ENCODE data around the gene PAXIP1. TPM values are rescaled to one million over a fixed set of nuclear protein-coding genes. Genes with fewer than 3 reads are reported as not detected.

PAXIP1 gene
- total RNA-seq, 2 experiments from 2014 or later: 27.6 to 31.4 TPM

DNA sequence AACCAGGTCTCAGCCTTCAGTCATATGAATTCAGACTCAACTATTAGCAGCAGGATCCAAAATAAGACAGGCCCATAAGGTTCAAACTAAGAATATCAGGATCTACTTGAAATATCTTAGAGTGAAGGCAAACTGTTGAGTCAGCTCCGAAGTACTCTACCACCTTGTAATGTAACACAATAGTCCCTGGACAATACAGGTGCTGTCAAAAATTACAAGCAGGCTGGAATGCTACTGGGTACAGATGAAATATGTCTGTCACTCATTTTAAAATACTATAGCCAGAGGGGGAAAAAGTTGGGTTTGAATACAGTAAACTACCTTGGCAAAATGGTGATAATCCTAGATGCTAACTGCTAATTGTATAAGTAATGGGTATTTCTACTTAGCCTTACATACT, 6.8 kb downstream of the PAXIP1 start:
- ChIA-PET POLR2A (no interaction called here), CTCF (interaction anchor here (0.6 to 1.9 kb wide), 2 partner anchors 12 to 13 kb away, joined by 4 to 5 read pairs; no protein-coding TSS in a partner anchor)
- no peak overlapping the region for H3K27ac Mint-ChIP-seq
- no peaks in the 10 kb centered on the region for H3K9me3 Mint-ChIP-seq (ENCODE audit: low read depth)
- ATAC-seq (no peak), DNase-seq (no peak)
- H3K27me3 Mint-ChIP-seq: no peaks in the 10 kb centered on the region
- peaks cover 44% of the 10 kb centered on the region for H3K36me3 Mint-ChIP-seq (ENCODE audit: low read depth)
- H3K4me3 Mint-ChIP-seq: no peak overlapping the region
- intact Hi-C loops (cut with DNase I, micrococcal nuclease): no loop called here
- no peaks in the 10 kb centered on the region for H3K4me1 Mint-ChIP-seq

DNA sequence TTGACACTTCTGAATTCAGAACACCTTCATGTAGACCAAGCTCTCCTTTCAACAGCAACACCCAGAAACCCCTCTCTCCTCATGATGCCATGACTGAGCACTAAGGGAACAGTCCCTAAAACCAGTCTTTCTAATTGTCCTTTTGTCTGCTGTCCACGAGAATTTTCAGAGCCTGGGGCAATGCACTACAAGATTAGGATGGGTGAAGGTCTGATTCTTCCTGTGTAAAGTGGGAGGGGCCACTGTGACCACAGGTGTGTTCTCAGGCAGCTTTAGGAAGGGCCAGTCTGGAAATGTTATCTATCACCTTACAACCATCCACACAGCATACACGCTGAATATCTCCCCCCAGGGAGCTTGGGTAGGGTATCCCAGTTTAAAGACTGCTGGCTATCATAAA, 7.9 kb downstream of the PAXIP1 start:
- ATAC-seq: no peak

DNA sequence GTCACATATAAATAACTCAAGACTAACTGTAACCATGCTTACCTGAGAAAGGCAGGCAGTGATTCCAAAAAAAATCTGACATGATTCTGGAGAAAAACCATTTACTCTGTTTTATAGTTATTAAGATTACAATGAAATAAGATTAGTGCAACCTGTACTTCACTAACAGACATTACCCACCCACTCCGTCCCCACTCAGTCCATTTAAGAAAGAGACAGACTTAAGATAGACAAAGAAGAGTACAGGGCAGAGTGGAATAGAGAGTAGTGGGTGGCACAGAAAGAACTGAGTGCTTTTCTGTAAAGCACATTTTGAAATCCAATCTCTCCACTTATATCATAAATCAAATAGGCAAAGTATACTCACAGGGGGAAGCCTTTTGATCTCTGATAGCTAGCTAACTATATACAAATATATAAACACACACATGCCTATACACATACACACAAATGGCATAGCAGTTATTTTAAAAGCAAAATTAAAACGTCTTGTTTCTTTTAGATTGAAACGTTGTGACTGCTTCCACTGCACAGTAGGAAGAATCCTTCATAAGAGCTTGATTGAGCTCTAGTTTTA, 11.9 kb downstream of the PAXIP1 start:
- ATAC-seq (no peak), DNase-seq (no peak)
- Mint-ChIP-seq H3K27ac (no peak overlapping the region), H3K36me3 (ENCODE audit: low read depth) (peaks cover 51% of the 10 kb centered on the region), H3K9me3 (ENCODE audit: low read depth) (no peaks in the 10 kb centered on the region), H3K4me1 (peaks cover 2% of the 10 kb centered on the region), H3K27me3 (no peaks in the 10 kb centered on the region), H3K4me3 (no peak overlapping the region)
- intact Hi-C loops (cut with DNase I, micrococcal nuclease): no loop called here
- ChIA-PET POLR2A (interaction anchor here (0.7 kb wide), 1 partner anchor 25 kb away, joined by 3 read pairs; no protein-coding TSS in a partner anchor), CTCF (interaction anchor here (0.7 to 2.5 kb wide), 5 partner anchors 9 to 84 kb away, joined by 3 to 6 read pairs (median 4); no protein-coding TSS in a partner anchor)

More for the DNA sequence above, 7.9 kb downstream of the PAXIP1 start:
- Mint-ChIP-seq H3K36me3 (ENCODE audit: low read depth) (peaks cover 52% of the 10 kb centered on the region), H3K27ac (no peak overlapping the region), H3K27me3 (no peaks in the 10 kb centered on the region), H3K4me1 (no peaks in the 10 kb centered on the region), H3K9me3 (ENCODE audit: low read depth) (no peaks in the 10 kb centered on the region), H3K4me3 (no peak overlapping the region)
- intact Hi-C loops (cut with DNase I, micrococcal nuclease): no loop called here
- no peak for DNase-seq
- POLR2A ChIA-PET: no interaction called here
- CTCF ChIA-PET: interaction anchor here (0.7 kb wide), 1 partner anchor 71 kb away, joined by 3 read pairs; no protein-coding TSS in a partner anchor

DNA sequence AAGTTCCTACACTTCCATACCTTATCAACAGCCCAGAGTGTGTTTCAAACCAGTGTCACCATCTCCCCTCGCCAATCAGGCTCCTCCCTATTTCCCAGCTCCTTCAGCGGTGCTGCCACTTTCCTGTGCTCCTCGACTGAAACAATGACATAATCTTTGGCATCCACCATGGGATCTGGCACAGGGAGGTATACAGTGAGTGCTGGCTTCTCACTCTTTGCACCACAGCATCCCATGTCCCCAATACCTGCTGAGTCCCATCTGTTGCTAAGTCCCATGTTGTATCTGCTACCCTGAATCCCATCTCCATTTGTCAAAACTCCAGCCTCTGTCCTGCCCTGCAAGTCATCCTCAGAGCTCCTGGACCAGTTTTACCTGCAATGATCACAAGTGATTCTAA, 15.4 kb downstream of the PAXIP1 start:
- DNase-seq: no peak
- Mint-ChIP-seq H3K36me3 (ENCODE audit: low read depth) (peaks cover 33% of the 10 kb centered on the region), H3K27ac (no peak overlapping the region), H3K9me3 (ENCODE audit: low read depth) (no peaks in the 10 kb centered on the region), H3K4me3 (no peak overlapping the region), H3K4me1 (peaks cover 2% of the 10 kb centered on the region), H3K27me3 (no peaks in the 10 kb centered on the region)
- ChIA-PET CTCF (interaction anchor here (0.9 kb wide), 1 partner anchor 32 kb away, joined by 4 read pairs; no protein-coding TSS in a partner anchor), POLR2A (no interaction called here)
- no peak for ATAC-seq
- intact Hi-C loops (cut with DNase I, micrococcal nuclease): no loop called here

DNA sequence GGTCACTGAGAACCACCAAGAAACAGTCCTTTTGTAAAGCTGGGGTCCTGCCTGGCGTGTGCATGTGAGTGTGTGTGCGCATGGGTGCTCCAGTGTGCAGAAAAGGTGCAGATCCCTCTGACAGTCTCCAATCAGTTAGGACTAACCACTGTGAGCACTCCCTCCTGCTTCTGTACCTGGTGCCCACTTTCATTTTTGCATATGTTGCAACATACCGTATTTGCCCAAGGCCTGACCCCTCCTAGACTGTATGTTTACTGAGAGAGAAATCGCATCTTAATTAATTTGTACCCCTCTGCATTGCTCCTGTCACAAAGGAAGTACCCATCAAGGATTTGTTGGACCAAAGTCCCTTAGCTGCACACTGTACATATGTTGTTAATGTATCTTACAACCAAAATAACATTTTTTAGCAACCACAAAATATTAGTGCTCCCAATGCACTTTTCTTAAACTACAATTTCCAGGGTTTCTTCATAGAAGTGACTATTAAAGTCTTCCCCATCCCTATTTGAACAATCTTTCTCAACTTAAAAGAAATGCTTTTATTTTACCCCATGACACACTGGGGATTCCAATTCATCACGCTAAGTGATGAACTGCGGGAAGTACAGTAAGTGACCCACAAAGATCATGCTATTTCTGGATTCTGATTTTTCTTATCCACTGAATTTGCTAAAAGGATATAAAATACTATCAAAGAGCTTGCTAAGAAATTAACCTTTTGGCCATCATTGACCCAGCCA, 16.6 kb downstream of the PAXIP1 start:
- ATAC-seq: no peak
- POLR2A ChIA-PET: no interaction called here

DNA sequence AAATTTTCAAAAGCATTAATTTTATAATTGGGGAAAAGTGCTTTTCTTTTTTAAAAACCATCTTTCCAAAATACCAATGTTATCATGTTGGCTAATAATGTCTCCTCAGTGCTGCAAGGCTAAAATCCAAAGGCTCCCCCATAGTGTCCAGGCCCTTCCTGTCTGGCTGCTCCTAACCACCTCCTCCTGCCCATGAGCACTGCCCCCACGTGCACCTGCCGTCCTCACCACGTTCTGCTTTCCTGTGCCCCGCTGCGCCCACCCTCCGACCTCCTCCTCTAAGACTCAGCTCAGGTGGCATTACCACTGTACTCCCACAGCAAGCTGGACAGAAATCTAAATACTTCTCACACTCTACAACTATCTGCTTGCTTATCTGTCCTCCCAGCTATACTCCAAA, 17.7 kb downstream of the PAXIP1 start:
- Mint-ChIP-seq H3K27me3 (no peaks in the 10 kb centered on the region), H3K4me1 (peaks cover 2% of the 10 kb centered on the region), H3K27ac (no peak overlapping the region), H3K9me3 (ENCODE audit: low read depth) (no peaks in the 10 kb centered on the region), H3K36me3 (ENCODE audit: low read depth) (peaks cover 27% of the 10 kb centered on the region), H3K4me3 (no peak overlapping the region)
- ChIA-PET POLR2A (no interaction called here), CTCF (interaction anchor here (3.5 kb wide), 1 partner anchor 33 kb away, joined by 11 read pairs; no protein-coding TSS in a partner anchor)
- no peak for DNase-seq
- no peak for ATAC-seq
- intact Hi-C loops (cut with DNase I, micrococcal nuclease): no loop called here

More for the DNA sequence above, 16.6 kb downstream of the PAXIP1 start:
- no peaks in the 10 kb centered on the region for H3K9me3 Mint-ChIP-seq (ENCODE audit: low read depth)
- peaks cover 28% of the 10 kb centered on the region for H3K36me3 Mint-ChIP-seq (ENCODE audit: low read depth)
- H3K27me3 Mint-ChIP-seq: no peaks in the 10 kb centered on the region
- H3K27ac Mint-ChIP-seq: no peak overlapping the region
- DNase-seq: no peak
- H3K4me3 Mint-ChIP-seq: no peak overlapping the region
- CTCF ChIA-PET: no interaction called here
- peaks cover 2% of the 10 kb centered on the region for H3K4me1 Mint-ChIP-seq
- intact Hi-C loops (cut with DNase I, micrococcal nuclease): no loop called here

DNA sequence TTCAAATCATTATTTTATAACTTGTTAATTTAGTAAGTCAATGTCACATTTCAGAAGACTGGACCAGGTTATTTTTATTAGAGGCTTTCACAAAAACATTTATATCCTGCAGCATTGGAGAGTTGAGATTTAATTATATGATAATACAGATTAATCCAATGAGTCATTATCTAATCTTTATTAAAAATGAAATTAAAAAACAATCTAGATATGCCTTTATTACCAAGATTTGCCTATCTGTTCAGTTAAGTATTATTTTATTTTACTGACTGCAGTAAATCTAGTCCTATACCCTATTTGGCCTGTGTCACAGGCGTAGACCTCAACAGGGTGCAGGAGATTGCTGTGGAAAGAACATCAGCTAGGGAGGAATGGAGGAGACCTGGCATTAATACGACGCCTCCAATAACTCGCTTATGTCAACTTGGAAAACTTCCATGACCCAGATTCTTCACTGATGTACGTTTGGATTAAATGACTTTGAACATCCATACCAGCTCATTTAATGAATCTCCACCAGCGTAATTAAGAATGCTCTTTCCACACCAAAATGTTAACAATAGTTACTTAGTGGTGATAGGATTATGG, 18.2 kb downstream of the PAXIP1 start:
- no peak overlapping the region for H3K4me3 Mint-ChIP-seq
- ChIA-PET POLR2A (no interaction called here), CTCF (interaction anchor here (1.0 to 3.5 kb wide), 2 partner anchors 16 to 32 kb away, joined by 3 to 11 read pairs; no protein-coding TSS in a partner anchor)
- H3K9me3 Mint-ChIP-seq (ENCODE audit: low read depth): no peaks in the 10 kb centered on the region
- H3K27ac Mint-ChIP-seq: no peak overlapping the region
- H3K27me3 Mint-ChIP-seq: no peaks in the 10 kb centered on the region
- intact Hi-C loops (cut with DNase I, micrococcal nuclease): no loop called here
- H3K4me1 Mint-ChIP-seq: peaks cover 2% of the 10 kb centered on the region
- ATAC-seq (no peak), DNase-seq (no peak)
- peaks cover 27% of the 10 kb centered on the region for H3K36me3 Mint-ChIP-seq (ENCODE audit: low read depth)

DNA sequence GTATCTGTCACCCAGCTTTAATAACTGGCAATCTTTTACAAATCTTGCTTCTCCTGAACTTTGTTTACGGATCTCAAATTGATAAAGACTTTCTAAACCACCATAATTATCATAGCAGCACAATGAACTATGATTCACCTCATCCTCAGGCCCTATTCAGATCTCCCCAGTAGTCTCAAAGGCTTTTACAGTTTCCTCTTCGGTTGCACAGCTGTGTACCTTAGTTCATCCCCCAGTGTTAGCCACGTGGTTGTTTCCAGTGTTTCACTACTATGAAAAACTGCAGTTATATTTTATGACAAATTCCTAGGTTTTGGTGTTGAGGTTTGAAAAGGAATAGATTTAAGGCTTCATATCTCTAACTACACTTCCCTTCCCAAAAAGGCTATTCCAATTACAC, 24.9 kb downstream of the PAXIP1 start:
- no peaks in the 10 kb centered on the region for H3K27me3 Mint-ChIP-seq
- no peak overlapping the region for H3K27ac Mint-ChIP-seq
- peaks cover 6% of the 10 kb centered on the region for H3K4me1 Mint-ChIP-seq
- DNase-seq (no peak), ATAC-seq (no peak)
- intact Hi-C loops (cut with DNase I, micrococcal nuclease): no loop called here
- peaks cover 42% of the 10 kb centered on the region for H3K36me3 Mint-ChIP-seq (ENCODE audit: low read depth)
- no peak overlapping the region for H3K4me3 Mint-ChIP-seq
- ChIA-PET CTCF (interaction anchor here (1.1 to 1.3 kb wide), 2 partner anchors 14 to 19 kb away, joined by 3 to 4 read pairs; no protein-coding TSS in a partner anchor), POLR2A (no interaction called here)
- H3K9me3 Mint-ChIP-seq (ENCODE audit: low read depth): no peaks in the 10 kb centered on the region

DNA sequence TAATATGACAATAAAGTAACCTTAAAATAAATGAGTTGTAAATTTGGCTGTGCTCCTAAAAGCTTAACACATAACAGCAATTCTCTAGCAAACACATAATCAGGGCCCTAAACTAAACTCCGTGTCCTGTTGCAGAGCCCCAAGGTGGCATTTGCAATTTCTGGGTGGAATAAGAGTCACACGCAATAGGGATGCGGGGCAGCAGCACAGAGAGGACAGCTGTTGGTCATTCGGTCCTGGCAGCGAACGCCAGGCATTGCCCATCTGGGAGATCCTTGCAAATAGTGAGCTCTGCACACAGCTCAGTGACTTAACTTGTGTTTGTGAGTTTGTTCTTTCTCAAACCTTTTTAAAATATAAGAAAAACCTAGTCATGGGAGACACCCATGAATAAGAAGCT, 25.7 kb downstream of the PAXIP1 start:
- H3K4me3 Mint-ChIP-seq: no peak overlapping the region
- peaks cover 47% of the 10 kb centered on the region for H3K36me3 Mint-ChIP-seq (ENCODE audit: low read depth)
- intact Hi-C loops (cut with DNase I, micrococcal nuclease): no loop called here
- DNase-seq: no peak
- H3K9me3 Mint-ChIP-seq (ENCODE audit: low read depth): no peaks in the 10 kb centered on the region
- no peak for ATAC-seq
- peaks cover 6% of the 10 kb centered on the region for H3K4me1 Mint-ChIP-seq
- CTCF ChIA-PET: interaction anchor here (0.9 to 1.4 kb wide), 7 partner anchors 10 to 367 kb away, joined by 3 to 6 read pairs (median 3); no protein-coding TSS in a partner anchor
- POLR2A ChIA-PET: no interaction called here
- no peak overlapping the region for H3K27ac Mint-ChIP-seq
- H3K27me3 Mint-ChIP-seq: no peaks in the 10 kb centered on the region

DNA sequence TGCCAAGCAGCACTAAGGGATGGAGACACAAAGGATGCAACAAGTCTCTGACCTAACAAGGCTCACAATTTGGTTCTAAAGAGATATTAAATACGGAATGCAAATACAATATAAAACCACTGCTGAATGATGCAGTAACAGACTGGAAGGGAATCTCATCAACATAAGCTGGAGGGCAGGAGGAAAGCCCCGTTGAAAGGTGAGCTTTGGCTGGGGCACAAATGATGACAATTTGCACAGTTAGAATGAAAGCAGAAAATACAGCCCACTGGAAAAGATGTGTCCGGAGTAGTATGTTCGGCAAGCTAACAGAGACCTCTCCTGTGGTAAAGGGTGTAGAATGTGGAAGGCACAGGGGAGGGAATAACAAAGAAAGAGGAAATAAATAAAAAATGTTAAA, 26.1 kb downstream of the PAXIP1 start:
- Mint-ChIP-seq H3K27me3 (no peaks in the 10 kb centered on the region), H3K27ac (no peak overlapping the region), H3K36me3 (ENCODE audit: low read depth) (peaks cover 47% of the 10 kb centered on the region), H3K9me3 (ENCODE audit: low read depth) (no peaks in the 10 kb centered on the region), H3K4me1 (peaks cover 6% of the 10 kb centered on the region), H3K4me3 (no peak overlapping the region)
- ATAC-seq (no peak), DNase-seq (no peak)
- ChIA-PET CTCF (interaction anchor here (0.7 to 1.4 kb wide), 8 partner anchors 9 to 367 kb away, joined by 3 to 6 read pairs (median 3); no protein-coding TSS in a partner anchor), POLR2A (no interaction called here)
- intact Hi-C loops (cut with DNase I, micrococcal nuclease): no loop called here

DNA sequence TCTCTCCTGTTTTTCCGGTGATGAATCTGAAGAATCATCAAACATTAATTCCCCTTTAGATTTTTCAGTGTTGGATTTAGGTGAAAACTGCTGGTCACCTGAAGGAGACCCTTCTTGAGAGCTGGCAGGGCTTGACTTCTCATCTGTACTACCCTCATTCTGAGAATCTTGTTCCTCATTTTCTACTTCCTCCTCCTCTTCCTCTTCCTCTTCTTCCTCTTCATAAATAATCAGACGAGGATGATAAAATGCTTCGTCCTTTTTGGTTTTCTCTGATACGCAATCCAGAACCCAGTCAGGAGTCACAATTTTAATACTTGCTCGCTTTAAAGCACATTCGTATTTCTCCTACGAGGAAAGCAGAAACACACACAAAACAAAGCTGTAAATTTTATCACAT, 26.9 kb downstream of the PAXIP1 start:
- peaks cover 6% of the 10 kb centered on the region for H3K4me1 Mint-ChIP-seq
- intact Hi-C loops (cut with DNase I, micrococcal nuclease): no loop called here
- CTCF ChIA-PET: interaction anchor here (0.7 to 1.4 kb wide), 5 partner anchors 8 to 65 kb away, joined by 3 to 6 read pairs (median 3); no protein-coding TSS in a partner anchor
- H3K4me3 Mint-ChIP-seq: no peak overlapping the region
- no peaks in the 10 kb centered on the region for H3K9me3 Mint-ChIP-seq (ENCODE audit: low read depth)
- H3K27ac Mint-ChIP-seq: no peak overlapping the region
- peaks cover 50% of the 10 kb centered on the region for H3K36me3 Mint-ChIP-seq (ENCODE audit: low read depth)
- ATAC-seq (no peak), DNase-seq (no peak)
- POLR2A ChIA-PET: no interaction called here
- H3K27me3 Mint-ChIP-seq: no peaks in the 10 kb centered on the region

All from activated CD4-positive, alpha-beta T cell treated with anti-CD3 and anti-CD28 coated beads for 36 hours (primary cell).